ENCODE measurements around the gene SERTAD1. TPM values are rescaled to one million over a fixed set of nuclear protein-coding genes. Genes with fewer than 3 reads are reported as not detected.

The SERTAD1 gene
- total RNA-seq, 1 donor from 2014 or later: 22.9 TPM

GRCh38 chr19:40412866-40413265, 12.9 kb downstream of the SERTAD1 start:
- Histone ChIP-seq H2AFZ (ENCODE audit: low read depth, low read length) (no peak overlapping the region), H3K4me3 (ENCODE audit: insufficient read depth, low read depth, low read length) (no peak overlapping the region), H3K36me3 (ENCODE audit: insufficient read depth, low read length) (no peaks in the 10 kb centered on the region), H3K4me1 (ENCODE audit: insufficient read depth, low read length) (peaks cover 11% of the 10 kb centered on the region), H3K9ac (ENCODE audit: low read length) (no peak overlapping the region), H3K9me3 (ENCODE audit: insufficient read depth, low read depth, low read length) (no peaks in the 10 kb centered on the region), H4K20me1 (ENCODE audit: insufficient read depth, low read length) (no peaks in the 10 kb centered on the region), H3K27ac (ENCODE audit: low read depth, low read length) (no peak overlapping the region), H3K4me2 (ENCODE audit: low read length) (no peak overlapping the region), H3K79me2 (ENCODE audit: insufficient read depth, low read length) (no peaks in the 10 kb centered on the region), H3K27me3 (ENCODE audit: insufficient read depth, low read length) (no peaks in the 10 kb centered on the region)
- TF ChIP-seq EZH2 (IDR thresholded peaks at IDR 0.05; ENCODE audit: insufficient read depth, low read length) (no peak), CTCF (IDR thresholded peaks at IDR 0.05; ENCODE audit: insufficient read depth, low read depth, low read length) (no peak)
- no peak overlapping the region for H3K4me3 Mint-ChIP-seq (ENCODE audit: unreplicated experiment)
- no peak overlapping the region for H3K27ac Mint-ChIP-seq (ENCODE audit: unreplicated experiment)
- no peaks in the 10 kb centered on the region for H3K9me3 Mint-ChIP-seq (ENCODE audit: unreplicated experiment)
- peaks cover 1% of the 10 kb centered on the region for H3K4me1 Mint-ChIP-seq (ENCODE audit: low read depth, unreplicated experiment)
- H3K36me3 Mint-ChIP-seq (ENCODE audit: low read depth, unreplicated experiment): no peaks in the 10 kb centered on the region
- peaks cover 2% of the 10 kb centered on the region for H3K27me3 Mint-ChIP-seq (ENCODE audit: low read depth, unreplicated experiment)
- DNase-seq (ENCODE audit: low read depth): no peak
- no peak for FAIRE-seq

DNA sequence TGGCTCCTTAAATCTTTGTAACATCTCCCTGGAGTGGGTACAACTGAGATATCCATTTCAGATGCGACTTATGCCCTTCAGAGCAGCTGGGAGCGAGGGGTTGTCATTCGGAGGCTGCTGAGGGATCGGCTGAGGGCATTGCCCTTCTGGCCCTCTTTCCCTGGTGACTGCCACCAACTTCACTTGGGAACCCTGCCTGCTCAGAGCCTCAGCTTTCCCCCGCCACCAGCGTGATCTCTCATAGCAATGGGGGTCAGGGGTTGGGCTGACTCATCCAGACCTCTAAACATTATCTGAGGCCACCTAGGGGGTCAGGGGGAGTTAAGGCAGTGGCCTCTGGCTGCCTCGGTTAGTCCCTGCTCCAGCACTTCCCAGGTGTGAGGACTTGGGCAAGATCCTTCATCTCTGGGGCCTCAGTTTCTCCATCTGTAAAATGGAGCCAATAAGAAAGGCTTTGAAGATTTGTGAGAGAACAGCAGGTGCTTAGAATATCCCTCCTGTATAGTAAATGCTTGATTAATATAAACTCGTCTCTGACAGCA, 13.8 kb downstream of the SERTAD1 start:
- peaks cover 2% of the 10 kb centered on the region for H3K27me3 Mint-ChIP-seq (ENCODE audit: low read depth, unreplicated experiment)
- H3K9ac ChIP-seq (ENCODE audit: low read length): no peak overlapping the region
- no peak overlapping the region for H3K4me3 ChIP-seq (ENCODE audit: insufficient read depth, low read depth, low read length)
- no peak overlapping the region for H3K27ac ChIP-seq (ENCODE audit: low read depth, low read length)
- no peak for DNase-seq (ENCODE audit: low read depth)
- H3K36me3 Mint-ChIP-seq (ENCODE audit: low read depth, unreplicated experiment): no peaks in the 10 kb centered on the region
- no peak for FAIRE-seq
- H3K27me3 ChIP-seq (ENCODE audit: insufficient read depth, low read length): no peaks in the 10 kb centered on the region
- no peak overlapping the region for H2AFZ ChIP-seq (ENCODE audit: low read depth, low read length)
- H4K20me1 ChIP-seq (ENCODE audit: insufficient read depth, low read length): no peaks in the 10 kb centered on the region
- H3K36me3 ChIP-seq (ENCODE audit: insufficient read depth, low read length): no peaks in the 10 kb centered on the region
- H3K4me2 ChIP-seq (ENCODE audit: low read length): no peak overlapping the region
- no peaks in the 10 kb centered on the region for H3K79me2 ChIP-seq (ENCODE audit: insufficient read depth, low read length)
- TF ChIP-seq CTCF (IDR thresholded peaks at IDR 0.05; ENCODE audit: insufficient read depth, low read depth, low read length) (no peak), EZH2 (IDR thresholded peaks at IDR 0.05; ENCODE audit: insufficient read depth, low read length) (no peak)
- H3K4me3 Mint-ChIP-seq (ENCODE audit: unreplicated experiment): no peak overlapping the region
- H3K9me3 Mint-ChIP-seq (ENCODE audit: unreplicated experiment): no peaks in the 10 kb centered on the region
- H3K4me1 Mint-ChIP-seq (ENCODE audit: low read depth, unreplicated experiment): peaks cover 1% of the 10 kb centered on the region
- H3K9me3 ChIP-seq (ENCODE audit: insufficient read depth, low read depth, low read length): no peaks in the 10 kb centered on the region
- peaks cover 9% of the 10 kb centered on the region for H3K4me1 ChIP-seq (ENCODE audit: insufficient read depth, low read length)
- no peak overlapping the region for H3K27ac Mint-ChIP-seq (ENCODE audit: unreplicated experiment)

DNA sequence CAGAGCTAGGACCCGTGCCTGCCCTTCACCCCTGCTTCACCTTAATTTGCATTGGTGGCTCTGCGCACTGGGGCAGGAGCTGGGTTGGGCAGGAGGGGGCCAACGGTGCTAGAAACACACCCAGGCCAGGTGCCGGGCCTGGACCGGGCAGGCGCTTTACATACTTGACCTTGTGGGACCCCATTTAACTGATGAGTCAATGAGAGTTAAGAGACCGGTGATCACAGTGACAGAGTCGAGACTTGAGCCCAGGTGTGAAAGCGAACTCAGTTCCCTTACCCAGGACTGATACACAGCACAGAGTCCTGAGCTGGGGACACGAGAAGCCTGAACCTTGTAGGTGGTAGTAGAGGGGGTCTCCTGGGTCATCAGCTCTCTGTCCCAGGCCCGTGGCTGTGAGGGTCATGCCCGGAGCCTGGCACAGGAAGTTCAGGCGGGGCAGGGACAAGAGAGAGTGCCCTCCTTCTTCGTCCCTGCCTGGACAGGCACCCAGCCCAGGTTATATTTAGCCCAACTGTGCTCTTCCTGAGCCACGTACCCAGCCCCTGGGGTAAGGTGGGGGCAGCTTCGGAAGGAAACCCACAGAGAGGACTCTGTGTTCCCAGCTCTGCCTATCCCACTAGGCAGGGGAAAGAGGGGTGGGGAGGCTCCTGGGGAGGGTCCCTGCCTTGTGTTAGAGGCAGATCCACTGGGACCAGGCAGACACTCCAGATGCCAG, 14.5 kb downstream of the SERTAD1 start:
- DNase-seq (ENCODE audit: low read depth) (no peak), FAIRE-seq (no peak)
- no peaks in the 10 kb centered on the region for H3K9me3 ChIP-seq (ENCODE audit: insufficient read depth, low read depth, low read length)
- no peak overlapping the region for H3K4me2 ChIP-seq (ENCODE audit: low read length)
- no peaks in the 10 kb centered on the region for H3K36me3 ChIP-seq (ENCODE audit: insufficient read depth, low read length)
- H2AFZ ChIP-seq (ENCODE audit: low read depth, low read length): no peak overlapping the region
- peaks cover 4% of the 10 kb centered on the region for H3K4me1 ChIP-seq (ENCODE audit: insufficient read depth, low read length)
- H4K20me1 ChIP-seq (ENCODE audit: insufficient read depth, low read length): no peaks in the 10 kb centered on the region
- no peak overlapping the region for H3K9ac ChIP-seq (ENCODE audit: low read length)
- Mint-ChIP-seq H3K27ac (ENCODE audit: unreplicated experiment) (no peak overlapping the region), H3K9me3 (ENCODE audit: unreplicated experiment) (no peaks in the 10 kb centered on the region), H3K4me1 (ENCODE audit: low read depth, unreplicated experiment) (peaks cover 1% of the 10 kb centered on the region), H3K36me3 (ENCODE audit: low read depth, unreplicated experiment) (no peaks in the 10 kb centered on the region), H3K27me3 (ENCODE audit: low read depth, unreplicated experiment) (peaks cover 2% of the 10 kb centered on the region), H3K4me3 (ENCODE audit: unreplicated experiment) (no peak overlapping the region)
- no peak overlapping the region for H3K4me3 ChIP-seq (ENCODE audit: insufficient read depth, low read depth, low read length)
- H3K79me2 ChIP-seq (ENCODE audit: insufficient read depth, low read length): no peaks in the 10 kb centered on the region
- H3K27ac ChIP-seq (ENCODE audit: low read depth, low read length): no peak overlapping the region
- TF ChIP-seq EZH2 (IDR thresholded peaks at IDR 0.05; ENCODE audit: insufficient read depth, low read length) (no peak), CTCF (IDR thresholded peaks at IDR 0.05; ENCODE audit: insufficient read depth, low read depth, low read length) (no peak)
- H3K27me3 ChIP-seq (ENCODE audit: insufficient read depth, low read length): no peaks in the 10 kb centered on the region

All from astrocyte (in vitro differentiated cells and primary cell).